ENCODE measurements around the gene PRMT3. TPM values are rescaled to one million over a fixed set of nuclear protein-coding genes. Genes with fewer than 3 reads are reported as not detected.
A peak's percentile ranks its signal among the peaks of the same experiment; 100 is the strongest.
"Not testable (repeated sequence)": the region's sequence is repeated elsewhere in the genome, so short reads cannot be mapped to it uniquely, and the experiment has no call there.

Gene PRMT3
- total RNA-seq, 1 donor from 2014 or later = 15.1 TPM

DNA sequence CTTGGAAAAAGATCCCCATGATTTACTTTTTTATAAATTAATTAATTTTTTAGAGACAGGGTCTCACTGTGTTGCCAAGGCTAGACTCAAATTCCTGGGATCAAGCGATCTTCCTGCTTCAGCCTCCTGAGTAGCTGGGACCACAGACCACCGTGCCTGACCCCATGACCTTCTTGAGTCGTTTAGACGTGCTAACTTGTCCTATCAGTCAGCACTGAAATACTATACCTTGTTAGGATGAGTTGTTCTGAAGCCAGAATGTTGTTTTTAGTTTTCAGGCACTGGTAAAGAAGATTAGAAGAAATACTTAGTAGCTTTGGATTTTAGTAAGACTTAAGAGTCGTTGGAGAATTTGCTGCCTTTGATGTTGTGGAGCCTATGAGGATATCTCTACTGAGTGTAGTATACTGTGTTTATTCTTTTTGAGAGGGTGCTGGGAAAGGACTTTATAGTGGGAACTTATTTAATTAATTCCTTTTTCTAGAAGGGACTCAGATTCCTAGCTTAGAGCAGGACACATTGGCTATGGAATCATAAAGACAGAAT lies 15.4 kb upstream of the PRMT3 start:
- DNase-seq (ENCODE audit: low spot score) (no peak), ATAC-seq (no peak)
- intact Hi-C loops (cut with DNase I) = no loop called here

DNA sequence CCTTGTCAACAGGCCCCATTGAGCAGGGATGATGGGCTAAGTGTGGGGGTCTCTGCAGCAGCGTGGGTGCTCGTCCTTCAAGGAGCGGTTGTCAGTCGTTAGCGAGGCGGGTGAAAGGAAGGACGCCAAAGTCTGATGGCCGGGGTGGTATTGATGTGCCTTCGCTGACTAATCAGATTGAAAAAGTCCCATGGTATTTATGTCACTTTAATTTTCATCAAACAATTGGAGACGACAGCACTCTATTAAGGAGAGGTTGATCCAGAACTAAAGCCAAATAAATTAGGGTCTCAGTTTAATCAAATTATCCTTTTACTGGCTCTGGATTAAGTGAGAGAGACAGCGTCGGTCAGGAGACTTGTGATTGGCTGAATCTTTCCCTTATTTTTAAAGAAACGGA lies 14.4 kb upstream of the PRMT3 start:
- intact Hi-C loops (cut with DNase I) = no loop called here
- no peak for DNase-seq (ENCODE audit: low spot score)
- no peak for ATAC-seq

DNA sequence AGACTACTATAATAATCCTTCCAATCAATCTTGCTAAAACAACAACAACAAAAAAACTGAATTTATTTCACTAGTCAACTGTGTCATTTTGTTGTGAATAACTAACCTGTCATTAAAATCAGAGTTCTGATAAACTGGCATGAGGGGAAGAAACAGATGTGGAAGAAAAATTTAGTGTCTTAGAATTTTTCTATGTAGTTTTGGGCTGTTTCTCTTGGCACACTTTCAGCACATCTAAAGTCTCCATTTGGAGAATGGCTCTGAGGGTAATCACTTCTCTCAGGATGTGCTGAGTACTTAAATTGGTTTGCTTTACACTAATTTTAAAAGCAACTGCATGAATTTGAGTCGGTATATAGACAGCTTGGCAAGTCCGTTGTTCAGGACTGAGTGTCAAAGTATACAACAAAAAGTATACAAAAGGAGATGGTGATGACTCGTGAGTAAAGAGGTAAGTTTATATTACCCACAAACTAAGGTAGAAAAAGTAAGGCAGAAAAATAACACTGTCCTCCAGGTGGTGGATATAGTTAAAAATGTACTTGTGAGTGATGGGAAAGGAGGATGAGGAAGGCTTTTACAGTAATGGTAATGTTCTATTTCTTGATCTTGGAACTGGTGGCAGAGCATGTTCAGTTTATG lies 13.8 kb upstream of the PRMT3 start:
- DNase-seq (ENCODE audit: low spot score) = no peak
- ATAC-seq = no peak
- intact Hi-C loops (cut with DNase I) = no loop called here

DNA sequence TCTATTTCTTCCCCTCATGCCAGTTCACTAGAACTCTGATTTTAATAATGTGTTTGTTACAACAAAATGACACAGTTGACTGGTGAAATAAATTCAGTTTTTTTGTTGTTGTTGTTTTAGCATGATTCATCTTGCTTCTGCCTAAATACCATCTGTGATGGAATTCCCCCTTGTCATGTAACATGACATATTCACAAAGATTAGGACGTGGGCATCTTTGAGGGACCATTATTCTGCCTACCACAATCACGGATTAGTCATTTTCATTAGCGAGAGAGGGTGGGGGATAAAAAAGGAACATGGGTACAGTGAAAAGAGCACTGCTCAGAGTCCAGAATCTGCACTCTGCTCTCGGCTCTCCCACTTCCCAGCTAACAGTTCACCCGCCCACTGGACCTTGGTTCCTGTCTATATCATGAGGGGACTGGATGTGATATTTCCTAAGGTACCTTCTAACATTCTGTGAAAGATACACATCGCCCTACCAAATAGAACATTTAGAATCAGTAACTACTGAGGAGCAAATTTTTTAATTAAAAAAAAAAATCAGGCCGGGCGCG lies 12.7 kb upstream of the PRMT3 start:
- intact Hi-C loops (cut with DNase I) = no loop called here
- ATAC-seq = no peak
- no peak for DNase-seq (ENCODE audit: low spot score)

DNA sequence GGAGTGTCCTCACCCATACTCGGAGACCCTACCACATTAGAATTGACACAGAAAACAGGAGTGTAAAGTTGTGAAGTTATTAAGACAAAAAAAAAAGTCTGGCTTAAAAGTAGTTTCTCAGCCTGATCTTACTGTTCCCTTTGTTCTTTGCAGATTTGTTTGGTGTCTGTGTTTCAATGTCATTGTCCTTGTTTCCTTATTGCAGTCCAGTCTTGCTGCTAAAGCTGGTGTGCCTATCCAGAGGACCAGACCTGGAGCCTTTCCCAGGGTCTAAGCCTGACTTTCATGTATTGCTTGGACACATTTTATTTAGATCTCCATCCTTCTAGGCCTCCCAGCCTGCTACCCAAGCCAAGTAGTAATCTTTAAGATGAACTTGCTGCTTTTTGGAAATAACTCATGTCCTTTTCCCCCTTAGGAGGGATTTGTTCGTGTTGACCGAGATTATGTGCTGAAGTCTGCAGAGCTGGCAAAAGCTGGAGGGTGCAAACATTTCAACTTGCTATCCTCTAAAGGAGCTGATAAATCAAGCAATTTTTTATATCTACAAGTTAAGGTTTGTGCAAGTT lies 11.3 kb upstream of the PRMT3 start:
- no peak for ATAC-seq
- DNase-seq (ENCODE audit: low spot score) = no peak
- intact Hi-C loops (cut with DNase I) = no loop called here

DNA sequence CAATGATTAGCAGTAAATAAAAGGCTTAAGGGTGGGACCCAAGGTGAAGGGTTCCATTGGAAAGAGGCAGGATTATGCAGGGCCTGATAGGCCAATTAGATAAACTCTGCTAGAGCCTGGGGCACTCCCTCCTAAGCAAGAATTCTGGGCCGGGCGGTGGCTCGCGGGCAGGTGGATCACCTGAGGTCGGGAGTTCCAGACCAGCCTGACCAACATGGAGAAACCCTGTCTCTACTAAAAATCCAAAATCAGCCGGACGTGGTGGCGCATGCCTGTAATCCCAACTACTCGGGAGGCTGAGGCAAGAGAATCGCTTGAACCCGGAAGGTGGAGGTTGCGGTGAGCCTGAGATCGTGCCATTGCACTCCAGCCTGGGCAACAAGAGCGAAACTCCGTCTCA lies 1.5 kb upstream of the PRMT3 start:
- DNase-seq (ENCODE audit: low spot score); ATAC-seq; intact Hi-C loops (cut with DNase I): not testable (repeated sequence)

DNA sequence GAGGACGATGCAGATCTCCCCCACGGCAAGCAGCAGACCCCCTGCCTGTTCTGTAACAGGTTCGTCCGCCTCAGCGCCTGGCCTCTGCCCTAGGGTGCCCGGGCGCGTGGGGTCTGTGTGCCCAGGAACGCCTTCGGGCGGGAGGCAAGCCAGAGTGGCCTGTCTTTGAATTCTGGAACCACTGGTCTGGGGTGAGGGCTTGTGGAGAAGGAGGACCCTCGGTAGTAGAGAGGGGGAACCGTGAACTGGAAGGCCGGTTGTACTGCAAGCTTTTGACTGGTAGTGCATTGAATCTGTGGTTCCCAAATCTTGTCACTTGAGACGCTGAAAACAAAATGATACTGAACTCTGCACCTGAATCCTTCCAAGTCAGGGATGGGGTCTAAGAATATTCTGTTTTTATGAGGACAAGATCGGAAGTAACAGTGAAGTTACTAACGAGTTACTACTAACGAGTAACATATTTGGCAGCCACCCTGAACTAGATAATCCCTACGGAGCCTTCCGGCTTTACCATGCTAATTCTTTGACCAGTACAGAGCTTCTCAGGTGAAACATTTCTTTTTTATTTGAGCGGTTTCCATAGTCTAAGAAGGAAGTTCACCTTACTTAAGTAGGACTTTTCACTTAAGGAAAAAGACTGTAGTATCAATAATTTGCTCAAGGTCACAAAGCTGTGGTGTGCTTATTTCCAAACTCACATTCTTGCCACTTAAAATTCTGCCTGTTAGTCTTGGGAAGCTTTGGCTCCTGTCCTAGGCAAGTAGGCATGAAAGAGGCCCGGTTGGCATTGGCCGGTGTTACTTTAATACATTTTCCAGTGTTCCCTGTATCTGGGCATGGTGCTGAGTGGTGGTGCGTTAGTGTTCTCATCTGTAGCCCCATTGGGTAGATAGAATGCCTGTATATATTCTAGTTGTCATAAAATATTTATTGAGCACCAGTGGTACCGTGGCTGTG lies 860 bp downstream of the PRMT3 start:
- DNase-seq (ENCODE audit: low spot score) (no peak), ATAC-seq (peak; percentile 10)
- intact Hi-C loops (cut with DNase I) = no loop called here

DNA sequence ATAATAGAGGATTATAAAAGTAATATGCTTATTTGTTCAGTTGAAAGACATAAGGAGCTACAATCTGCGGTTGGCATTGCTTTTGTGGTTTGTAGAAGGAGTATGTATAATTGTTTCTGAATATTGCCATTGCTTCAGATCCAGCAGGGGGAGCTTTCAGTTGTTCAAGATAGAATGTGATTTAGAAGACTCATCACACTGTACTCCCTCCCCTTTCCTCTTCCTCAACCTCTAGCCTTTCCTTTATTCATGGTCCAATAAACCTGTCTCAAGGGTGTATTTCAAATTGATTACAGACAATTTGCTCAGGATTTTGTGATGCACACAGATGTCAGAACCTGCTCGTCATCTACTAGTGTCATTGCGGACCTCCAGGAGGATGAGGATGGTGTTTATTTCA lies 9.8 kb downstream of the PRMT3 start:
- intact Hi-C loops (cut with DNase I) = no loop called here

DNA sequence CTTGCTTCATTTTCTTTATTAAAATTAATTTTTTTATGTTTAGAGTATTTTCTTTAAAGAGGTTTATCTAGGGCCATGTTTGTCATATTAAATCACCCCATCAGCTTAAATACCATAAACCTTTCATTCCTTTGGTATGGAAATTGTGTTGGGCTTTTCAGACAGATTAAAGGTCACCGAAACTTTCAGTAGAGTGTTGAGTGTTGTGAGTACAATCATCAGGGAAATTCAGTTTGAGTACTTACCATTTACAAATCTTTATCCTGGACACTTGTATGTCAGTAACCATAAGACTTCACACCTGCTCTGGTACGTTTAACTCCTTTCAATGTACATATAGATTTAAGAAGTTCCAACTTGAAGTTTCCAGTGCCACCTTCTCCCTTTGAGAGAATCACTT lies 12.0 kb downstream of the PRMT3 start:
- intact Hi-C loops (cut with DNase I) = no loop called here
- no peak for ATAC-seq
- DNase-seq (ENCODE audit: low spot score) = no peak

More for the DNA sequence above, 9.8 kb downstream of the PRMT3 start:
- ATAC-seq (no peak), DNase-seq (ENCODE audit: low spot score) (no peak)

DNA sequence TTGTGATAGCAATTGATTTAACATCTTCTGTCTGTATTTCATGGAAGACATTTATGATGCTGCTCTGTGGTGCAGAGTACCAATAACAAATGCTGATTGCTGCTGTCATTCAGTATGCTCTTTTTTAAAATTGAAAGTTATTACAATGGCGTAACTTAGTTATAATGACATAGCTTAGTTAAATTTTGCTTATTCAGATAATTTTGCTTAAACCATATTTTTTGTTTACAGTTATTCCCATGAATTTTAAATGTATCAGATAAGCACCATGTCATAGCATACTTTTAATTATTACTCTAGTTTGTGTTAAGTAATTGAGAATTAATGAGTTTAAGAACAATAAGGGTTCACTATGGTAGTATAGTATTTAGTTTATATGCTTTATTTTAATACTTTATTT lies 15.5 kb downstream of the PRMT3 start:
- DNase-seq (ENCODE audit: low spot score) (no peak), ATAC-seq (no peak)
- intact Hi-C loops (cut with DNase I) = no loop called here

DNA sequence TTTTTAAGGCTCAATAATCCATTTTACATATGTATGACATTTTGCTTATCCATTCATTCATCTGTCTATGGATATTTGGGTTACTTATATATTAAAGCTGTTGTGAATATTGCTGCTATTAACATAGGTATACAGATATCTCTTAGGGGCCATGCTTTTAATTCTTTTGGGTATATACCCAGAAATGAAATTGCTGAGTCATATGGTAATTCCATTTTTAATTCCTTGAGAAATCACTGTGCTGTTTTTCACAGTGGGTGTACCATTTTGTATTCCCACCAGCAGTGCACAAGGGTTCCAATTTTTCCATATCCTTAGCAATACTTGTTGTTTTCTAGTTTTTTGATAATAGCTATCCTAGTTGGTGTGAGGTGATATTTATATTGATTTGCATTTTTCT lies 19.0 kb downstream of the PRMT3 start:
- no peak for DNase-seq (ENCODE audit: low spot score)
- intact Hi-C loops (cut with DNase I) = no loop called here

DNA sequence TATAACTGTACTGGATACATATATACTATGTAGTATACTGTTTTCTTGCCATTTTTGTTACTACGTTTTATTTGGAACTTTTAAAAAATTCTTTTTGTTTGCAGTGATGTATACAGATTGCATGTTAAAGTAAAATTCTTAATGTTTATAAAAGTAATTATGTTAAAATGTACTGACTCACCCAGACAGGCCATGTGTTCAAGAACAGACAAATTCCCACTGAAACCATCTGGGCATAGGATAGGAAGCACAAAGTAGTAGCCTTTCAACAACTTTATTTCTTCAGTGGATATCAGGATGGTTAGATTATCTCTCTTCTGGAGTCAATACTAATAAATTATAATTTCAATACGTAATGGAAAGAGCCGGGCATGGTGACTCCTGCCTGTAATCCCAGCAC lies 19.8 kb downstream of the PRMT3 start:
- no peak for ATAC-seq
- no peak for DNase-seq (ENCODE audit: low spot score)
- intact Hi-C loops (cut with DNase I) = no loop called here

More for the DNA sequence above, 19.0 kb downstream of the PRMT3 start:
- no peak for ATAC-seq

DNA sequence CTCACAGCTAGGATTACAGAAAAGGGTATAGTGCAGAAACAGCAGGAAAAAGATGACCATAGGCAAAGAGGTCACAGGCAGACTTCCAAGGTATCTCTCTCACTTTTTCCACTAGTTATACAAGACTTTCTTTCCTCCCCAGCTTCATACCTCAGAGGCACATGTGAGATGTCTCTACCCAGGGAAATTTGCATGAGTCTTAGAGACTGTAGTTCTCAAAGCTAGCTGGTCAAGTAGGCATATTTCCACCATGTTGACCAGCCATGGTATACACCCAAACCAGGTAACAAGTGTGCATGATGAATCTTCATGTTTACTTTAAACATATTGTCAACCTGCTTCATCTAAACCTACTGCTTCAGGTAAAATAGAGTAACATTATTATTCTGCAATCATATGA lies 27.9 kb downstream of the PRMT3 start:
- intact Hi-C loops (cut with DNase I) = no loop called here
- ATAC-seq = no peak
- DNase-seq (ENCODE audit: low spot score) = no peak

DNA sequence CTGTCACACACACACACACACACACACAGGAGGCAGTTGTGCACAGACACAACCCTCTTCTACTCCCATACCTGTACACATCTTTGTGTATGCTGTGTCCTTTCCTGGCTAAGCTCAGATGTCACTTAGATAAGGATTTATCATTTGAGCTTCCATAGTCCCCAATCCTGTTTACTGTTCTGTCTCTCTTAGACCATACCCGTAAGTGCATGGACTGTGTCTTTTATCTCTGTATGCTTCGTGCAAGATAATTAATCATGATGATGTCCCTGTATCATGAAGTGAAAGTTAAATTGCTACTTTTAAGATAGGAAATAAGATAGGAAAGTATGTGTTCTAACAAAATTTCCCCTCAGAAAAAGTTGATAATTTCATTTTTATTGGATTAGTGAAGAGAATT lies 30.3 kb downstream of the PRMT3 start:
- ATAC-seq (no peak), DNase-seq (ENCODE audit: low spot score) (no peak)
- intact Hi-C loops (cut with DNase I) = no loop called here

DNA sequence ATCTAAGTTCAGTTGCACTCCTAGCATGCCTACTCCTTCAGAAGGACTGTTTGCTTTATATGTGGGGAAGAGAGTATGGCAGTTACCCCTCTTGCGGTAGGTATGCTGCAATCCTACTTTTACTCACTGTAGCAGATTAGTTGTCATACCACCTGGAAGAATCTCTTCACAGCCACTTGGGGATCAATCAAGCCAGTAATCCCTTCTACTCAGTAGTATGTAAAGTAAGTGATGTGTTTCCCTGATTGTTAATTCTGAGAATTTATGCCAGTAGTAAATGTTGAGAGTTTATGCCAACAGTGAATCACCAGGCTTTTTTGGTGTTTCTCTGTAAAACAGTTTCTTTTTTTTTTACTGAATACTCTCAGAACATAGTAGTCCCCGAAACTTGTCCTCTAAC lies 34.4 kb downstream of the PRMT3 start:
- ATAC-seq (no peak), DNase-seq (ENCODE audit: low spot score) (no peak)
- intact Hi-C loops (cut with DNase I) = no loop called here

DNA sequence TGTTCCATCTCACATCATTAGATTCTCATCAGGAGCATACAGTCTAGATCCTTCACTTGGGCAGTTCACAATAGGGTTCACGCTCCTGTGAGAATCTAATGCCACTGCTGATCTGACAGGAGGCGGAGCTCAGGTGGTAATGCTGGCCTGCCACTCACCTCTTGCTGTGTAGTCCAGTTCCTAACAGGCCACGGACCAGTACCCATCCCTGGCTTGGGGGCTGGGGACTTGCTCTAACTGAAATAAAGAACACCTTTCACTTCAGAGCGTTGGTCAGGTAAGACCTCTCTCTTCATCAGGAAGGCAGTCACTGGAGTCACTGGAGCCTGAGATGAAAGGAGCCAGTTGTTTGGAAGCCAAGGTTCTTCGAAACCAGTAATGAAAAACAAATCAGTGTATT lies 41.7 kb downstream of the PRMT3 start:
- no peak for DNase-seq (ENCODE audit: low spot score)
- intact Hi-C loops (cut with DNase I) = no loop called here
- no peak for ATAC-seq

DNA sequence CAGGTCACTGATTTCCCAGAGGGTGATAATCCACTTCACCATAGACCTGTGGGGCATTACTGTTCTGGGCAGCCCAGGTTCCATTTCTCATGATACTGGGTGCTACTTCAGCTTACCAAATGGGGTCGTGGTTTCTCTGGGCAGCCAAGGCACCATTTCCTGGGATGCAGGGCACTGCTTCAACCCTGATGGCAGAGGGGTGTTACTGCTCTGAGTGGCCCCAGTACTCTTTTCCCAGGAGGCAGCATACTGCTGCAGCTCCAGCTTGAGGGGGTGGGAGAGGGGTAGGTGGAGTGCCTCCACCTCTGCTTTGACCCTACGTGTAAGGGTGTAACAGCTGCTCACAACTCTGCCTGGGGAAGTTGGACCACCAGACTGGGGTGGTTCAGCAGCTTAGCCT lies 51.1 kb downstream of the PRMT3 start:
- no peak for DNase-seq (ENCODE audit: low spot score)
- intact Hi-C loops (cut with DNase I) = no loop called here
- ATAC-seq = no peak

DNA sequence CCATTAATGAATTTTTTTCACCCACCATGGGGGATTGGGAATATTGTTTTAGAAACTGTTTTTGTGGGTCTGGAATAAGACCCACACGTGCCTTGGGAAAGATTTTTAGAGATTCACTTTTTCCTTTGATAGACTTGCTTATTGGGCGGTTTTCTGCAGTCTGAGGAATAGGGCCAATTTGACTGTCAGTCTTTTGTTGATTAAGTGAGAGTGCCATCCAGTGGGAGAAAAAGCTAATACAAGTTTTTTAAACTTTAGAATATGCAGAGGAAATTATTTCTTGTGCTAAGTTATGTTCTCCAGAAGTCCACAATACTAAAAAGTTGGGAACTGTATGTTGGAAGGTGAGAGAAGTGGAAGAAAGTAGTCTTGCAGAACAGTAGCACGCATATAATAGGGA lies 56.1 kb downstream of the PRMT3 start:
- intact Hi-C loops (cut with DNase I) = no loop called here
- no peak for DNase-seq (ENCODE audit: low spot score)
- ATAC-seq = no peak

DNA sequence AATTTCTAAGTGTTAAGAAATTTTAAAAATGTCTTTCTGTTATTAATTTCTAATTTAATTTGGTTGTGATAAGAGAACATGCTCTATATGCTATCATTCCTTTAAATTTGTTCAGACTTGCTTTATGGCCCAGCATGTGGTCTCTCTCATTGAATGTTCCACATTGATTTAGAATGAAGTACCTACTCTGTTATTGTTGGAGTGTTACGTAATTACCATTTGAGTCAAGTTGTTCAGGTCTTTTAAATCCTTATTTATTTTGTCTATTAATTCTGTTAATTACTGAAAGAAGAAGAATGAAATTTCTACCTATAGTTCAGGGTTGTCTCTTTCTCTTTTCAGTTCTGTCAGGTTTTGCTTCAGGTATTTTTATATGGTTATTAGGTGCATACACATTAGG lies 57.0 kb downstream of the PRMT3 start:
- ATAC-seq = no peak
- DNase-seq (ENCODE audit: low spot score) = no peak
- intact Hi-C loops (cut with DNase I) = no loop called here

DNA sequence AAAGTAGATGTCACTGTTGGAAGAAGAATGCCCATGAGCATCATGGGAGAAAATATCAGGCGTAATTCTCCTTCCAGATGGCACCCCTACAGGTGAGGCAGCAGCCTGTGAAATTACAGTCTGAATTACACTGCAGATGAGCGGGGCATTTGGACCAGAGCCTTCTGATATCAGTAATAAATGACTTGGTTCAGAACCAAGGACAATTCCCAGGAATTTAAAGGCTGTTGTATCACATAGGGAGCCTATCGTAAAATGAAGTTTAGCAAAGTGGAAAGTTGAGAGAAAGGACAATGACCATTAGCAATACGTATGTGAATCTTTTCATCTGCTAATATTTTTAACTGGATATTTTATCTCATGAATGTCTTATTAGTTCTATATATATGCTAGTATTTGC lies 61.3 kb downstream of the PRMT3 start:
- intact Hi-C loops (cut with DNase I) = no loop called here
- DNase-seq (ENCODE audit: low spot score) (no peak), ATAC-seq (no peak)
